Tibial nerve (tissue), 4 donors: ENCODE measurements around the gene IQSEC1. TPM values are rescaled to one million over a fixed set of nuclear protein-coding genes. Genes with fewer than 3 reads are reported as not detected.

Experiments used
- DNase-seq, 2 donors: peaks; one replicate each; pipeline ENCODE4 v3.0.0-alpha.2; 2019; ENCODE audit warnings: low spot score in 2 of 2
- H3K27ac ChIP-seq, 4 donors: fragments of 200-600 bp; sonication (generic) in 3 of 4; one replicate each; pipeline ENCODE4 v1.5.1; 2017 to 2019; ENCODE audit warnings: mild to moderate bottlenecking in 1 of 4
- H3K27me3 ChIP-seq, 2 donors: fragments of 200-600 bp; sonication (generic) in 1 of 2; one replicate each; pipeline versions ENCODE4 v1.5.1 to v1.6.0; 2017 to 2019
- H3K36me3 ChIP-seq, 3 donors: fragments of 200-600 bp; sonication (generic); one replicate each; pipeline ENCODE4 v1.5.1; 2018 to 2019
- H3K4me1 ChIP-seq, 4 donors: fragments of 200-600 bp; sonication (generic) in 3 of 4; one replicate each; pipeline ENCODE4 v1.5.1; 2017 to 2019
- H3K4me3 ChIP-seq, 4 donors: fragments of 200-600 bp; sonication (generic) in 3 of 4; one replicate each; pipeline ENCODE4 v1.5.1; 2017 to 2019; ENCODE audit warnings: mild to moderate bottlenecking in 1 of 4, moderate library complexity in 1 of 4
- H3K9me3 ChIP-seq, 4 donors: fragments of 200-600 bp; sonication (generic) in 3 of 4; one replicate each; pipeline ENCODE4 v1.5.1; 2017 to 2019
- EP300 ChIP-seq, 2 donors: sonication (generic); formaldehyde crosslinking; IDR thresholded peaks; one replicate each; pipeline ENCODE4 v1.6.1; 2017; ENCODE audit warnings: antibody characterized with exemption in 2 of 2, mild to moderate bottlenecking in 1 of 2
- POLR2A ChIP-seq, 2 donors: fragments of 450-650 bp; IDR thresholded peaks; one replicate each; pipeline ENCODE4 v1.6.1; 2017; ENCODE audit warnings: antibody characterized with exemption in 2 of 2, mild to moderate bottlenecking in 2 of 2, moderate library complexity in 2 of 2
- WGBS, 2 donors: methylation state at CpG; one replicate each; pipeline ENCODE4 v1.1.5; 2018; 5-methylcytosine and 5-hydroxymethylcytosine counted together
- total RNA-seq, 4 donors: library from RNA; depleted of rRNA; stranded (reverse); fragments of >200 nt; gene quantifications; one replicate each; pipeline ENCODE4 v1.1.0, GENCODE V29; 2016
- TF ChIP-seq, protein P1 (sequence below), 5 experiments: fragments of 200-600 bp in 3 of 5; fragments of 450-650 bp in 2 of 5; sonication (generic) in 3 of 5; IDR thresholded peaks; one replicate each; pipeline ENCODE4 v1.5.1; 2016 to 2019; ENCODE audit warnings: antibody characterized with exemption in 5 of 5, mild to moderate bottlenecking in 3 of 5, moderate library complexity in 2 of 5

The IQSEC1 gene
- total RNA-seq, 4 donors from 2014 or later: 58.2 to 77.5 (median 68.6) TPM

DNA sequence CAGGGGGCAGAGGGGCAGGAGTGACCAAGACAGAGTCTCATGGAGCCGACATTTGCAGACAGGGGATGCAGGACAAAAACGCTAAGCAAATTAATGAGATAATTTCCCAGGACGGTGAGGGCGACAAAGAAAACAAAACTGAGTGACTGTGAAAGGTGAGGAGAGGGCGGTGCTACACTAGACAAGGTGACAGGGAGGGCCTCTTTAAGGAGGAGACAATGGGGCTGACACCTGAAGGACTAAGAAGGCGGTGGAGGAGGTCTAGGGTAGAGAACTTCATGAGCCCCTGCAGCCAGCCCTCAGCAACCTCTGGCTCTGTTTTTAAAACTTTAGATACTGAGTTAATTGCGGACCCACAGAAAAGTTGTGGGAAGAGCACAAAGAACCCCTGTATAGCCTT lies 41.6 kb downstream of the IQSEC1 start:
- Histone ChIP-seq H3K27ac (no peak overlapping the region), H3K4me3 (no peak overlapping the region), H3K9me3 (no peaks in the 10 kb centered on the region), H3K27me3 (no peaks in the 10 kb centered on the region), H3K36me3 (no peaks in the 10 kb centered on the region), H3K4me1 (no peaks in the 10 kb centered on the region)
- no peak for DNase-seq
- TF ChIP-seq EP300 (IDR thresholded peaks at IDR 0.05) (no peak), POLR2A (IDR thresholded peaks at IDR 0.05) (no peak)
- TF ChIP-seq, protein P1, sequence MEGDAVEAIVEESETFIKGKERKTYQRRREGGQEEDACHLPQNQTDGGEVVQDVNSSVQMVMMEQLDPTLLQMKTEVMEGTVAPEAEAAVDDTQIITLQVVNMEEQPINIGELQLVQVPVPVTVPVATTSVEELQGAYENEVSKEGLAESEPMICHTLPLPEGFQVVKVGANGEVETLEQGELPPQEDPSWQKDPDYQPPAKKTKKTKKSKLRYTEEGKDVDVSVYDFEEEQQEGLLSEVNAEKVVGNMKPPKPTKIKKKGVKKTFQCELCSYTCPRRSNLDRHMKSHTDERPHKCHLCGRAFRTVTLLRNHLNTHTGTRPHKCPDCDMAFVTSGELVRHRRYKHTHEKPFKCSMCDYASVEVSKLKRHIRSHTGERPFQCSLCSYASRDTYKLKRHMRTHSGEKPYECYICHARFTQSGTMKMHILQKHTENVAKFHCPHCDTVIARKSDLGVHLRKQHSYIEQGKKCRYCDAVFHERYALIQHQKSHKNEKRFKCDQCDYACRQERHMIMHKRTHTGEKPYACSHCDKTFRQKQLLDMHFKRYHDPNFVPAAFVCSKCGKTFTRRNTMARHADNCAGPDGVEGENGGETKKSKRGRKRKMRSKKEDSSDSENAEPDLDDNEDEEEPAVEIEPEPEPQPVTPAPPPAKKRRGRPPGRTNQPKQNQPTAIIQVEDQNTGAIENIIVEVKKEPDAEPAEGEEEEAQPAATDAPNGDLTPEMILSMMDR (IDR thresholded peaks at IDR 0.05): no peak
- WGBS, 2 donors: 77 to 79% methylated on average over 7 of the region's 7 CpGs

DNA sequence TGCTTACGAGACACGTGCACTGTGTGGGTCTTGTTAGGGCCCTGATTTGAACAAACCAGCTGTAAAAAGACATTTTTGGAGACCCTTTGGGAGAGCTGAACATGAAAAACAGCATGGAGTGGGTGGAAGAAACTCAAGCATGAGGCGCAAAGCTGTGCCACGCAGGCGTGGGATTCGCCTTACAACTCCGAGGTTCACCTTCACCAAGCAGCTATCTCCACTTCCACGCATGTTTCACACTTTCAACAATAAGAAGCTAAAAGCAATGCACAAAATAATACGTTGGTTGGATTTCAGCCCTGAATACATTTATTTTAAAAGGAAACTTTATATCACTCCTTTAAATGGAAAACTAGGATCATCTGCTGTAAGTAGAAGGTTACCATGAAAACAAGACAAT lies 42.5 kb downstream of the IQSEC1 start:
- H3K9me3 ChIP-seq: no peaks in the 10 kb centered on the region

DNA sequence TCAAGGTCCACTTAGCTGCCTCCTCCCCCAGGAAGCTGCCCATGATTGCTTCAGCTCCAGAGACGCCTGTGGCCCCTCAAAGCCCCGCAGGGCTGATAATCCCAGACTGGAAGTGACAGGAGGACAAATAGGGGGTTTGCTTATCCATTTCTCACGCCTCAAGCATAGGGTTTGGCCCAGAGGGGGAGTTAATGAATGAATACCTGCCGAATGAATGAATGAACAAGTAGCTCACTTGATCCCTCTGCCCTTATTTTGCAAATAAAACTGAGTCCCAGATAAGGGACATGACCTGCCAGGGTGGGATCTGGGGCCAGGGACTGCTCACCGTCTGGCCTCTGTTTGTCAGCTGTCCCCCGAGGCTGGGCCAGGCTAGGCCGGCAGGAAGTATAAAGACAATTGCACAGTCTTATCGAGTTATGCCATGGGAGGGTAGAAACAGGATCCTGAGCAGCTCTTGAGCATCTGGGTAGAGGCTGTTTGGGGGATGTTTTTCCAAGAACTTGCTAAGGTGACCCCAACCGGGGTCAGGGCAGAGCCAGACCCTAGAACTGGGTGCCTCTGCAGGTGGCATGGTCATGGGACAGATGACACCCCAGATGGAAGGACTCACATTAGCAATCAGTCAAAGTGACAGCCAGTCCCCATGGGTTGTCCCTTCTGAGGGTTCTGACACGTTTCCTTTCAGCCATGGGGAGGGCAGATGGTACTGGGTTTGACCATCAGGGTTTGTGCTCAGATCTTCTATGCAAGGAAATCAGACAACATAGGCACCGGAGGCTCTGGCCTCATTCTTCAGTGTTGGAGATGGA lies 45.0 kb downstream of the IQSEC1 start:
- TF ChIP-seq, protein P1 (IDR thresholded peaks at IDR 0.05): no peak
- TF ChIP-seq EP300 (IDR thresholded peaks at IDR 0.05): no peak
- TF ChIP-seq POLR2A (IDR thresholded peaks at IDR 0.05): no peak
- H3K27ac ChIP-seq: no peak overlapping the region
- no peaks in the 10 kb centered on the region for H3K9me3 ChIP-seq
- H3K4me1 ChIP-seq: peaks cover 0 to 12% (median 3%) of the 10 kb centered on the region in 4 donors
- no peaks in the 10 kb centered on the region for H3K36me3 ChIP-seq
- no peak overlapping the region for H3K4me3 ChIP-seq
- 67 to 71% methylated on average over 9 to 11 of the region's 11 CpGs for WGBS, 2 donors
- DNase-seq: no peak
- no peaks in the 10 kb centered on the region for H3K27me3 ChIP-seq

More for the DNA sequence above, 42.5 kb downstream of the IQSEC1 start:
- no peaks in the 10 kb centered on the region for H3K27me3 ChIP-seq
- TF ChIP-seq EP300 (IDR thresholded peaks at IDR 0.05): no peak
- H3K4me1 ChIP-seq: no peaks in the 10 kb centered on the region
- no peak for DNase-seq
- WGBS, 2 donors: 79 to 87% methylated on average over 9 of the region's 9 CpGs
- H3K27ac ChIP-seq: no peak overlapping the region
- H3K36me3 ChIP-seq: no peaks in the 10 kb centered on the region
- no peak overlapping the region for H3K4me3 ChIP-seq

DNA sequence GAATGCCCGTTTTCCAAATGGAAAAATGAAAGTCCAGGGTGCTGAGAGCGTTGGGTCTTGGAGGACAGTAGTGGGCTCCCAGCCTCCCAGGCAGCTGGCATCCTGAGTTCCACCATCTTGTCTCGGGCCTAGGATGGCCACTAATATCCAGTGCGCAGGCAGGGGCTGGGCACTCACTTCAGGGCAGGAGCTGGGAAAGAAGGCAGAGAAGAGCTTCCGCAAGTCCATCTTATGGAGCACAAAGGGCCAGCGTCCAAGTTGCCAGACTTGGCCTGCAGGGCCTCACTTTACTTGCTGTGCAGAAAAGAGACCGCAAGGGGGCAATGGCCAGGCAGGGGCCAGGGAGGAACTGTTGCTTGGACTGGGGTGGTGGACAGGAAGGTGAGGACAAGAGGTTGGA lies 46.1 kb downstream of the IQSEC1 start:
- H3K9me3 ChIP-seq: no peaks in the 10 kb centered on the region
- no peaks in the 10 kb centered on the region for H3K36me3 ChIP-seq
- H3K4me1 ChIP-seq: peaks cover 0 to 22% (median 9%) of the 10 kb centered on the region in 4 donors
- no peak for DNase-seq
- no peak overlapping the region for H3K27ac ChIP-seq
- H3K27me3 ChIP-seq: no peaks in the 10 kb centered on the region
- TF ChIP-seq, protein P1 (IDR thresholded peaks at IDR 0.05): no peak
- no peak for TF ChIP-seq POLR2A (IDR thresholded peaks at IDR 0.05)
- no peak for TF ChIP-seq EP300 (IDR thresholded peaks at IDR 0.05)
- WGBS, 2 donors: 95 to 99% methylated on average over 7 of the region's 7 CpGs
- no peak overlapping the region for H3K4me3 ChIP-seq

DNA sequence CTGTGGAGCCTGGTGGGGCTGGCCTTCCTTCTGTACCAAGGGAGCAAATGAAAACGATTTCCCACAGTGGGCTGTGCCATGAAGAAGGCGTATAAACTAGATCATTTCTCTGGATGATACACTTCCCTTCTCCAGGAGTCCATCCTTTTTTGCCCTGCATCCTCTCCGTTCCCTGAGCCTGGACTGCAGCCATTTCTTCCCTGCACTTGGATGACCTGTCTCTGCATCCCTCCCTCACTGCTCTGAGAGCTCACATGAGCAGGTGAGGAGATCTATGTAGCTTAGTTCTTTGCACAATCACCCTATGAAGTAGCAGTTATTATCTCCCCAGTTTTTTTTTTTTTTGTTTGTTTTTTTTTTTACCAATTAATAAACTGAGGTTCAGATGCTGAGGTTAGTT lies 46.7 kb downstream of the IQSEC1 start:
- H3K27me3 ChIP-seq: no peaks in the 10 kb centered on the region
- WGBS, 2 donors: 86 to 95% methylated on average over 3 of the region's 3 CpGs
- TF ChIP-seq, protein P1 (IDR thresholded peaks at IDR 0.05): no peak
- TF ChIP-seq EP300 (IDR thresholded peaks at IDR 0.05) (no peak), POLR2A (IDR thresholded peaks at IDR 0.05) (no peak)
- DNase-seq: no peak
- H3K27ac ChIP-seq: no peak overlapping the region
- H3K9me3 ChIP-seq: no peaks in the 10 kb centered on the region
- peaks cover 0 to 29% (median 15%) of the 10 kb centered on the region in 4 donors for H3K4me1 ChIP-seq
- H3K4me3 ChIP-seq: no peak overlapping the region
- H3K36me3 ChIP-seq: no peaks in the 10 kb centered on the region
